Sigmoid colon (tissue), 4 donors: ENCODE measurements around the gene ACTN1.

Source experiments
- CTCF ChIP-seq, 4 experiments: fragments of 450-650 bp in 3 of 4; fragments of 200-600 bp in 1 of 4; IDR thresholded peaks; one replicate each; pipeline ENCODE4 v1.5.1; 2016 to 2019; ENCODE audit warnings: antibody characterized with exemption in 4 of 4, mild to moderate bottlenecking in 3 of 4, moderate library complexity in 2 of 4
- EP300 ChIP-seq, 4 donors: sonication (generic); formaldehyde crosslinking; IDR thresholded peaks; one replicate each; pipeline ENCODE4 v1.6.1; 2017; ENCODE audit warnings: antibody characterized with exemption in 4 of 4
- POLR2A ChIP-seq, 2 donors: fragments of 450-650 bp; IDR thresholded peaks; one replicate each; pipeline ENCODE4 v1.6.1; 2016; ENCODE audit warnings: antibody characterized with exemption in 2 of 2, mild to moderate bottlenecking in 2 of 2, moderate library complexity in 2 of 2

DNA sequence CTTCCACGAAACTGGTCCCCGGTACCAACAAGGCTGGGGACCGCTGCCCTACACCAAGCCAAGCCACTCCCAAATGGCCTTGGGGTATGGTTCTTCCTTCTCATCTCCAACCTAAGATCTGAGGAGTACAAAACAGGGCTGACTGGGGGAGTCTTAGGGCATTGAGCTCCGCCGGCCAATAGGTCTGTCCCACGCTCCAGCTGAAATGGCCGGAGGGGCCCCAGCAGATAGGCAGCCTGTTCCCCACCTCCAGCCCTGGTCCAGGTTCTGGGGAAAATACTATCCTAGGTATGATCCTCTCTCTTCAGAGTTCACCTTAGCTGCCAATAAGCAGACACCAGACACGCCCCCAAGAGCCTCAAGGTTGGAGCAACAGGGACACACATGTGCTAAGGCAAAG is 90.2 kb downstream of the ACTN1 start:
- TF ChIP-seq CTCF (IDR thresholded peaks at IDR 0.05) (no peak), POLR2A (IDR thresholded peaks at IDR 0.05) (no peak), EP300 (IDR thresholded peaks at IDR 0.05) (no peak)
